Liver (tissue), 9 donors: ENCODE results near the gene ITIH4. TPM values are rescaled to one million over a fixed set of nuclear protein-coding genes. Genes with fewer than 3 reads are reported as not detected.
A peak's percentile ranks its signal among the peaks of the same experiment; 100 is the strongest.

Experiments used
- DNase-seq: peaks from one replicate; pipeline ENCODE4 v3.0.0-alpha.2; 2017; ENCODE audit warnings: low spot score
- H3K27ac ChIP-seq, 2 donors: one replicate each; pipeline ENCODE4 v1.7.0; 2013; ENCODE audit warnings: inconsistent platforms in 2 of 2, low read length in 2 of 2, control low read depth in 1 of 2, low read depth in 1 of 2, mild to moderate bottlenecking in 1 of 2
- H3K27me3 ChIP-seq, 4 donors: one replicate each; pipeline versions ENCODE4 v1.6.1 to v1.7.0; 2013; ENCODE audit warnings: low read length in 3 of 4, inconsistent platforms in 1 of 4, mild to moderate bottlenecking in 1 of 4, moderate library complexity in 1 of 4; ENCODE audit not compliant: control insufficient read depth in 4 of 4, insufficient read depth in 4 of 4
- H3K36me3 ChIP-seq, 4 donors: one replicate each; pipeline versions ENCODE4 v1.6.1 to v1.7.0; 2013; ENCODE audit warnings: low read length in 3 of 4, mild to moderate bottlenecking in 3 of 4, low read depth in 1 of 4, moderate library complexity in 1 of 4; ENCODE audit not compliant: control insufficient read depth in 4 of 4, insufficient read depth in 3 of 4
- H3K4me1 ChIP-seq, 4 donors: one replicate each; pipeline versions ENCODE4 v1.6.1 to v1.7.0; 2013; ENCODE audit warnings: low read length in 3 of 4, mild to moderate bottlenecking in 3 of 4, moderate library complexity in 1 of 4; ENCODE audit not compliant: control insufficient read depth in 4 of 4, insufficient read depth in 4 of 4
- H3K4me3 ChIP-seq, 3 donors: one replicate each; pipeline versions ENCODE4 v1.6.1 to v1.7.0; 2013; ENCODE audit warnings: low read length in 3 of 3, control low read depth in 1 of 3, low read depth in 1 of 3, mild to moderate bottlenecking in 1 of 3
- H3K9ac ChIP-seq, 2 donors: one replicate each; pipeline ENCODE4 v1.7.0; 2013; ENCODE audit warnings: low read length in 2 of 2, mild to moderate bottlenecking in 2 of 2, moderate library complexity in 2 of 2, control low read depth in 1 of 2, low read depth in 1 of 2
- H3K9me3 ChIP-seq, 4 donors: one replicate each; pipeline versions ENCODE4 v1.6.1 to v1.7.0; 2013; ENCODE audit warnings: low read length in 3 of 4; ENCODE audit not compliant: control insufficient read depth in 4 of 4
- EGR1 ChIP-seq, 2 donors: IDR thresholded peaks; 2 replicates each; pipeline ENCODE4 v1.6.1; 2016 to 2018; ENCODE audit warnings: antibody characterized with exemption in 2 of 2, low read depth in 2 of 2
- FOXA1 ChIP-seq: IDR thresholded peaks from 2 replicates; pipeline ENCODE4 v1.6.1; 2016; ENCODE audit warnings: antibody characterized with exemption
- FOXA2 ChIP-seq: IDR thresholded peaks from 2 replicates; pipeline ENCODE4 v1.6.1; 2016; ENCODE audit warnings: antibody characterized with exemption
- GABPA ChIP-seq, 2 donors: IDR thresholded peaks in 1 of 2; conservative IDR thresholded peaks in 1 of 2; 2 replicates each; pipeline ENCODE4 v1.6.1; 2016; ENCODE audit warnings: antibody characterized with exemption in 2 of 2, mild to moderate bottlenecking in 1 of 2, moderate library complexity in 1 of 2
- HNF4A ChIP-seq, 2 donors: conservative IDR thresholded peaks; 2 replicates each; pipeline ENCODE4 v1.6.1; 2016; ENCODE audit warnings: antibody characterized with exemption in 2 of 2, mild to moderate bottlenecking in 2 of 2
- HNF4G ChIP-seq: IDR thresholded peaks from 2 replicates; pipeline ENCODE4 v1.6.1; 2016; ENCODE audit warnings: antibody characterized with exemption
- JUND ChIP-seq, 2 donors: IDR thresholded peaks; 2 replicates each; pipeline ENCODE4 v1.6.1; 2016; ENCODE audit warnings: antibody characterized with exemption in 2 of 2
- NR2F2 ChIP-seq: IDR thresholded peaks from 2 replicates; pipeline ENCODE4 v1.6.1; 2016; ENCODE audit warnings: antibody characterized with exemption
- RAD21 ChIP-seq, 2 donors: IDR thresholded peaks; 2 replicates each; pipeline ENCODE4 v1.6.1; 2016; ENCODE audit warnings: antibody characterized with exemption in 2 of 2, mild to moderate bottlenecking in 2 of 2
- RXRA ChIP-seq, 2 donors: IDR thresholded peaks; 2 replicates each; pipeline ENCODE4 v1.6.1; 2017 to 2018; ENCODE audit warnings: antibody characterized with exemption in 2 of 2, mild to moderate bottlenecking in 1 of 2
- SP1 ChIP-seq: IDR thresholded peaks from 2 replicates; pipeline ENCODE4 v1.6.1; 2018; ENCODE audit warnings: antibody characterized with exemption, mild to moderate bottlenecking
- TAF1 ChIP-seq: conservative IDR thresholded peaks from 2 replicates; pipeline ENCODE4 v1.6.1; 2016; ENCODE audit warnings: antibody characterized with exemption, mild to moderate bottlenecking
- YY1 ChIP-seq: IDR thresholded peaks from 2 replicates; pipeline ENCODE4 v1.6.1; 2016; ENCODE audit warnings: antibody characterized with exemption, mild to moderate bottlenecking
- WGBS: extraction: QIAGEN DNeasy Blood & Tissue Kit; methylation state at CpG from one replicate; pipeline ENCODE4 v1.1.7; 2013; 5-methylcytosine and 5-hydroxymethylcytosine counted together
- polyA plus RNA-seq, 2 donors: library from polyadenylated mRNA; stranded (reverse) in 1 of 2; unstranded in 1 of 2; fragments of 200-250 nt in 1 of 2; fragments of >200 nt in 1 of 2; fragmentation: Nextera tagmentation in 1 of 2; extraction: Ambion mirVana in 1 of 2; gene quantifications; one replicate each; pipeline versions ENCODE4 v1.2.1 to v1.2.3, GENCODE V29; 2013 to 2015
- total RNA-seq, 2 donors: library from RNA; depleted of rRNA; stranded (reverse); fragments of >200 nt; gene quantifications; one replicate each; pipeline ENCODE4 v1.2.3, GENCODE V29; 2014
- TF ChIP-seq, protein P1 (sequence below): IDR thresholded peaks from 2 replicates; pipeline ENCODE4 v1.6.1; 2016; ENCODE audit warnings: antibody characterized with exemption
- TF ChIP-seq, protein P2 (sequence below): IDR thresholded peaks from 2 replicates; pipeline ENCODE4 v1.6.1; 2016; ENCODE audit warnings: antibody characterized with exemption
- TF ChIP-seq, protein P3 (sequence below): IDR thresholded peaks from 2 replicates; pipeline ENCODE4 v1.6.1; 2016; ENCODE audit warnings: antibody characterized with exemption, mild to moderate bottlenecking
- TF ChIP-seq, protein P4 (sequence below): IDR thresholded peaks from 2 replicates; pipeline ENCODE4 v1.6.1; 2016; ENCODE audit warnings: antibody characterized with exemption
- TF ChIP-seq, protein P5 (sequence below): fragments of 150-350 bp; IDR thresholded peaks from 2 replicates; pipeline ENCODE4 v1.5.1; 2017; ENCODE audit warnings: improper control_type of control experiment, low read depth, low read length; ENCODE audit not compliant: missing input control
- donor health status: healthy.
- donor health status: healthy.
- donor health status: healthy.
- donor health status: healthy.
- donor health status: healthy.

Gene ITIH4
- total RNA-seq (1,000 to 10,000 TPM in 1 of 2 donors, 100 to 1,000 TPM in 1; 447 to 2,000 TPM), polyA plus RNA-seq (1,000 to 10,000 TPM; 2,821 to 3,354 TPM)

DNA sequence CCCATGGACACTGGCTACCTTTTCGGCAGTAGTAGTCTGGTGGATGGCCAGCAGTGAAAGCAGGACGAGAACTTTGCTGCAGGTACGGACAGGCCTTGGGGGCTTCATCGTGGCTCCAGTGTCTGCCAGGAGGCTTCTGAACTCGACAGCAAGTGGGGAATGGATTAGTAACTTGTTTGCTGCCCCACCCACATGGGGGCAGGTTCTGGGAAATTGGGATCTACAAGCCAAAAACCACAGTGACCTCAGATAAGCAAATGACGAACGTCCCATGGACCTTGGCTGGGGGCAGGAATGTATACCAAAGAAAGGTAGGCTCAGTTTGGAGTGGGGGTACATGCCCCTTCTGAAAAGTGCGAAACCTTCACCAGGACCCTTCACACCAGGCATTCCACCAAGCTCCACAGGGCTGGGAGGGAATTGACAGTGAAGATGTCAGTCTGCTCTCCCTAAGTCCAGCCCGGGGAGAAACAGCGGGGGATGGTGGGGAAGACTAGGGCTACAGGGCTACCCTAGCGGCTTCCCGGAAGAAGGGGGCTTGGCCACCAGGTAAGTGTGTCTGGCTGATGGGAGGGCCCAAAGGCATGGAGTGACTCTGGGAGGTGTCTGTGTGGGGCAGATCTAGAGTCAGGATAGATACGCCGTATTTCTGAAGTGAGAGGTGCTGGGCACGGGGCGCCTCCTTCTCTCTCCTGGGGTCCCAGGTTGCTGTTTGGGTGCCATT, at the start of gene ITIH4:
Gene ITIH4 (minus strand): TSS at position 138 of the 724 bp plus-strand sequence. CDS start 30 bp downstream, at position 108.
- no peak for DNase-seq
- H3K27me3 ChIP-seq = no peaks in the 10 kb centered on the region
- H3K9me3 ChIP-seq = no peaks in the 10 kb centered on the region
- 36% methylated on average over 16 of the region's 16 CpGs for WGBS
- peak within 1 kb of the TSS; percentile 62 to 94 (median 93) for H3K4me3 ChIP-seq
- H3K27ac ChIP-seq = peak within 1 kb of the TSS; percentile 96 to 99
- TF ChIP-seq, protein P1, sequence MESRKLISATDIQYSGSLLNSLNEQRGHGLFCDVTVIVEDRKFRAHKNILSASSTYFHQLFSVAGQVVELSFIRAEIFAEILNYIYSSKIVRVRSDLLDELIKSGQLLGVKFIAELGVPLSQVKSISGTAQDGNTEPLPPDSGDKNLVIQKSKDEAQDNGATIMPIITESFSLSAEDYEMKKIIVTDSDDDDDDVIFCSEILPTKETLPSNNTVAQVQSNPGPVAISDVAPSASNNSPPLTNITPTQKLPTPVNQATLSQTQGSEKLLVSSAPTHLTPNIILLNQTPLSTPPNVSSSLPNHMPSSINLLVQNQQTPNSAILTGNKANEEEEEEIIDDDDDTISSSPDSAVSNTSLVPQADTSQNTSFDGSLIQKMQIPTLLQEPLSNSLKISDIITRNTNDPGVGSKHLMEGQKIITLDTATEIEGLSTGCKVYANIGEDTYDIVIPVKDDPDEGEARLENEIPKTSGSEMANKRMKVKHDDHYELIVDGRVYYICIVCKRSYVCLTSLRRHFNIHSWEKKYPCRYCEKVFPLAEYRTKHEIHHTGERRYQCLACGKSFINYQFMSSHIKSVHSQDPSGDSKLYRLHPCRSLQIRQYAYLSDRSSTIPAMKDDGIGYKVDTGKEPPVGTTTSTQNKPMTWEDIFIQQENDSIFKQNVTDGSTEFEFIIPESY = peak; percentile 86
- TF ChIP-seq YY1 (peak; percentile 92), RXRA (IDR thresholded peaks at IDR 0.05) (peak; percentile 90 to 96), JUND (IDR thresholded peaks at IDR 0.05) (peak in 1 of 2 donors; percentile 89), HNF4A (conservative IDR thresholded peaks at IDR 0.05) (peak; percentile 95 to 97), GABPA (IDR thresholded peaks at IDR 0.05 in 1 of 2, conservative IDR thresholded peaks at IDR 0.05 in 1 of 2) (peak in 1 of 2 donors; percentile 67), SP1 (peak; percentile 94), TAF1 (peak; percentile 99), EGR1 (IDR thresholded peaks at IDR 0.05; ENCODE audit: low read depth in 2 of 2) (peak; percentile 43 to 84), FOXA2 (peak; percentile 76), NR2F2 (no peak), HNF4G (peak; percentile 83), RAD21 (IDR thresholded peaks at IDR 0.05) (peak; percentile 27 to 36), FOXA1 (peak; percentile 61)
- TF ChIP-seq, protein P2, sequence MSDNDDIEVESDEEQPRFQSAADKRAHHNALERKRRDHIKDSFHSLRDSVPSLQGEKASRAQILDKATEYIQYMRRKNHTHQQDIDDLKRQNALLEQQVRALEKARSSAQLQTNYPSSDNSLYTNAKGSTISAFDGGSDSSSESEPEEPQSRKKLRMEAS = peak; percentile 85
- TF ChIP-seq, protein P3, sequence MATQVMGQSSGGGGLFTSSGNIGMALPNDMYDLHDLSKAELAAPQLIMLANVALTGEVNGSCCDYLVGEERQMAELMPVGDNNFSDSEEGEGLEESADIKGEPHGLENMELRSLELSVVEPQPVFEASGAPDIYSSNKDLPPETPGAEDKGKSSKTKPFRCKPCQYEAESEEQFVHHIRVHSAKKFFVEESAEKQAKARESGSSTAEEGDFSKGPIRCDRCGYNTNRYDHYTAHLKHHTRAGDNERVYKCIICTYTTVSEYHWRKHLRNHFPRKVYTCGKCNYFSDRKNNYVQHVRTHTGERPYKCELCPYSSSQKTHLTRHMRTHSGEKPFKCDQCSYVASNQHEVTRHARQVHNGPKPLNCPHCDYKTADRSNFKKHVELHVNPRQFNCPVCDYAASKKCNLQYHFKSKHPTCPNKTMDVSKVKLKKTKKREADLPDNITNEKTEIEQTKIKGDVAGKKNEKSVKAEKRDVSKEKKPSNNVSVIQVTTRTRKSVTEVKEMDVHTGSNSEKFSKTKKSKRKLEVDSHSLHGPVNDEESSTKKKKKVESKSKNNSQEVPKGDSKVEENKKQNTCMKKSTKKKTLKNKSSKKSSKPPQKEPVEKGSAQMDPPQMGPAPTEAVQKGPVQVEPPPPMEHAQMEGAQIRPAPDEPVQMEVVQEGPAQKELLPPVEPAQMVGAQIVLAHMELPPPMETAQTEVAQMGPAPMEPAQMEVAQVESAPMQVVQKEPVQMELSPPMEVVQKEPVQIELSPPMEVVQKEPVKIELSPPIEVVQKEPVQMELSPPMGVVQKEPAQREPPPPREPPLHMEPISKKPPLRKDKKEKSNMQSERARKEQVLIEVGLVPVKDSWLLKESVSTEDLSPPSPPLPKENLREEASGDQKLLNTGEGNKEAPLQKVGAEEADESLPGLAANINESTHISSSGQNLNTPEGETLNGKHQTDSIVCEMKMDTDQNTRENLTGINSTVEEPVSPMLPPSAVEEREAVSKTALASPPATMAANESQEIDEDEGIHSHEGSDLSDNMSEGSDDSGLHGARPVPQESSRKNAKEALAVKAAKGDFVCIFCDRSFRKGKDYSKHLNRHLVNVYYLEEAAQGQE = peak; percentile 87
- TF ChIP-seq, protein P4, sequence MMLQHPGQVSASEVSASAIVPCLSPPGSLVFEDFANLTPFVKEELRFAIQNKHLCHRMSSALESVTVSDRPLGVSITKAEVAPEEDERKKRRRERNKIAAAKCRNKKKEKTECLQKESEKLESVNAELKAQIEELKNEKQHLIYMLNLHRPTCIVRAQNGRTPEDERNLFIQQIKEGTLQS = peak; percentile 71
- TF ChIP-seq, protein P5, sequence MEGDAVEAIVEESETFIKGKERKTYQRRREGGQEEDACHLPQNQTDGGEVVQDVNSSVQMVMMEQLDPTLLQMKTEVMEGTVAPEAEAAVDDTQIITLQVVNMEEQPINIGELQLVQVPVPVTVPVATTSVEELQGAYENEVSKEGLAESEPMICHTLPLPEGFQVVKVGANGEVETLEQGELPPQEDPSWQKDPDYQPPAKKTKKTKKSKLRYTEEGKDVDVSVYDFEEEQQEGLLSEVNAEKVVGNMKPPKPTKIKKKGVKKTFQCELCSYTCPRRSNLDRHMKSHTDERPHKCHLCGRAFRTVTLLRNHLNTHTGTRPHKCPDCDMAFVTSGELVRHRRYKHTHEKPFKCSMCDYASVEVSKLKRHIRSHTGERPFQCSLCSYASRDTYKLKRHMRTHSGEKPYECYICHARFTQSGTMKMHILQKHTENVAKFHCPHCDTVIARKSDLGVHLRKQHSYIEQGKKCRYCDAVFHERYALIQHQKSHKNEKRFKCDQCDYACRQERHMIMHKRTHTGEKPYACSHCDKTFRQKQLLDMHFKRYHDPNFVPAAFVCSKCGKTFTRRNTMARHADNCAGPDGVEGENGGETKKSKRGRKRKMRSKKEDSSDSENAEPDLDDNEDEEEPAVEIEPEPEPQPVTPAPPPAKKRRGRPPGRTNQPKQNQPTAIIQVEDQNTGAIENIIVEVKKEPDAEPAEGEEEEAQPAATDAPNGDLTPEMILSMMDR = no peak
- H3K9ac ChIP-seq = peak within 1 kb of the TSS; percentile 97 to 99
- H3K4me1 ChIP-seq = peaks cover 11 to 70% (median 50%) of the 10 kb centered on the region in 4 donors
- peaks cover 2 to 23% (median 12%) of the 10 kb centered on the region in 4 donors for H3K36me3 ChIP-seq
